GM18909 (cell line): Measurements from ENCODE around the gene ATE1.
A peak's percentile ranks its signal among the peaks of the same experiment; 100 is the strongest.

Experiments used
- ATAC-seq: cut with Tn5 transposase; IDR thresholded peaks from one replicate; pipeline ENCODE4 v1.9.1; 2021; ENCODE audit warnings: mild to moderate bottlenecking; ENCODE audit not compliant: unreplicated experiment, poor library complexity

ATE1 gene

DNA sequence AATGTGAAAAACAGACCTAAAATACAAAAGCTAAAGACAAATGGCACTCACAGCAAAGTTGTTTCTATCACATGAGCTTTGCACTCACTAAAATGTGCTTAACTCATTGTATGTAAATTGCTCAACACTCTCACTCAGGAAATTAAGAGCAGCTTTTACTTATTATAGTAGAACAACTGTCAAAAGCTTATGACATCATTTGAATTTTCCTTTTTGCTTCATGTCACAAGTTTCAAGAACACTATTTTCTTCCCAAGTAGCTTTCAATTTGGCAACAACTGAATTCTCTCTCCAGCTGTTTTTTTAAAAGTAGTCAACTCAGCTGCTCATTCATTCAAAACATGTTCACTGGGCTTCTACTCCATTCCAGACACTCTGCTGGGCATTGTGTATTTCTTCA is 46.9 kb downstream of the ATE1 start:
- ATAC-seq: no peak

- ATAC-seq: no peak
These were observed 48.4 kb downstream of the ATE1 start for GRCh38 chr10:121879476-121879875.

GRCh38 chr10:121873236-121873635 is 54.6 kb downstream of the ATE1 start:
- ATAC-seq: no peak

- no peak for ATAC-seq
These were observed 57.4 kb downstream of the ATE1 start for GRCh38 chr10:121870413-121870812.

GRCh38 chr10:121865554-121865953 is 62.3 kb downstream of the ATE1 start:
- ATAC-seq: no peak

DNA sequence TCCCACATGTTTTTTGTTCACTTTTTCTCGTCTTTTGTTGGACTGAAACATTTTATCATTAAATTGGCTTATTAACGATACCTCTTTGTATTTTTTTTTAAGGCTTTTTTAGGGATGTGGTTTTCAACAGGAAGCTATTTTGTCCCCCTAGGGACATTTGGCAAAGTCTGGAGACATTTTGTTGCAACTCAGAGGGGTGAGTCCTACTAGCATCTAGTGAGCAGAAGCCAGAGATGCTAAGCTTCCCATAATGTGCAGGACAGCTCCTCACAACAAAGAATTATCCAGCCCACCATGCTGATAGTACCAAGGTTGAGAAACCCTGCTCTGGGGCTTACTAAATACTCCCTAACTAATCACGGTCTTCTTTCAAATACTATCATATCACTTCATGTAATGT is 63.2 kb downstream of the ATE1 start:
- ATAC-seq: no peak

GRCh38 chr10:121864168-121864567 is 63.7 kb downstream of the ATE1 start:
- no peak for ATAC-seq

DNA sequence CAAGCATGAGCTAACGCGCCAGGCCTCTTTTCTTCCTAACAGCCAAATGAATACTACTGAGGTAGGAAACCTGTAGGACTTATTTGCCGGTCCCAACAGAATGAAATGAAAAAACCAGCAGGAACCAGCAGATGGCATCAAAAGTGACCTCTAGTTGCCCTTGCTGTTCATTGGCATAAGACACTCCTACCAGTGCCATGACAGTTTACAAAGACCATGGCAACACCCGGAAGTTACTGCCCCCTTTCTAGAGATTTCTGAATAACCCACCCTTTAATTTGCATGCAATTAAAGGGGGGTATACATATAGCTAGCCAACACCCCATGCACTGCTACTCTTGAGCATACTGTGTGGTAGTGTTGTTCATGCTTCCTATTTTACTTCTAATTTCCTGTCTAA is 65.2 kb downstream of the ATE1 start:
- no peak for ATAC-seq

DNA sequence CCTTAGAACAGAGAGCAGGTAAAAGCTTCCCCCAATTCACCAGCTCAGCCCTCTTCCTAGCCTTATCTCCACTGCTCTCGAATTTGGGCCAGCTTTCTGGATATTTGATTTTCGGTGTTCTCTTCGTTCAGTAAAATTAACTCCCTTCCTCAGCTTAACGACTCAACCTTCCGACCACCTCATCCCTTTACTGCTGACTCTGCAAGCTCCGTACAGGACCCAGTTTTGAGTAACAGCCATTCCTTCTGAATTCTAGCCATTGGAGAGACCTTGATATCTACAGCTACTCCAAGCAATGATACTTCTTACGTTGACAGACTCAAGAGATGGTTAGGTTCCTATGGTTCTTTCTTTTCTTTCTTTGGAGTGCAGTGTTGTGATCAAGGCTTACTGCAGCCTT is 65.8 kb downstream of the ATE1 start:
- no peak for ATAC-seq

- ATAC-seq: no peak
These were observed 67.0 kb downstream of the ATE1 start for GRCh38 chr10:121860810-121861209.

GRCh38 chr10:121854809-121855445 is 72.9 kb downstream of the ATE1 start:
- no peak for ATAC-seq

DNA sequence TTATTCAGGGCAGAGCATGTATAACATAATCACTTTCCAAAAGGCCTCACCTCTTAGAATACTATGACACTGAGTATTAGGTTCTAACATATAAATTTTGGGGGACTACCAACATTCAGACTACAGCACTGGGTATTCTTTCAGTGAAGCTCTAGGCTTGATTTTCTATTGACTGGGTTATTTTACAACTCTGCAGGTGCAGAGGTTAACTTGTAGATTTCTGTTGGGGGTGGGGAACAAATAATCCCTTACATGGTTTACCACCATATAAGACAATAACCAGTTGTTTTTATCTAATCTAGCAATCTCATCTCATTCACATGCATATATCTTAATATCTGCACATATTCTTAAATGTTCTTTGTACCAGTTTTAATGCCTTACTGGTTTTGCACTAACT is 73.9 kb downstream of the ATE1 start:
- no peak for ATAC-seq

- ATAC-seq: no peak
These were observed 76.0 kb downstream of the ATE1 start for GRCh38 chr10:121851786-121852185.

DNA sequence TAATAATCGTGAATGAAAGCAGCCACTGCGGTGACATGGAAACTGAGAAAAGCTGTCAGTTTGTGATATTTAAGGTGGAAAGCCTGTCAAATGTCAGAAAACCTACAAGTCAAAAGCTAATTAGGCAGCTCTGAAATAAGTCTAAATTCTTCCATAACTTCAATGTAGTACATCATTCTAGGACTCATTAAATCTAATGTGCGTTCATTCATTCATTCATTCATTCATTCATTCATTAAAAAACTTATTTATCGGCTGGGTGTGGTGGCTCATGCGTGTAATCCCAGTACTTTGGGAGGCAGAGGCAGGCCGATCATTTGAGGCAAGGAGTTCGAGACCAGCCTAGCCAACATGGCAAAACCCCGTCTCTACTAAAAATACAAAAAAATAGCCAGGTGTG is 79.7 kb downstream of the ATE1 start:
- no peak for ATAC-seq

DNA sequence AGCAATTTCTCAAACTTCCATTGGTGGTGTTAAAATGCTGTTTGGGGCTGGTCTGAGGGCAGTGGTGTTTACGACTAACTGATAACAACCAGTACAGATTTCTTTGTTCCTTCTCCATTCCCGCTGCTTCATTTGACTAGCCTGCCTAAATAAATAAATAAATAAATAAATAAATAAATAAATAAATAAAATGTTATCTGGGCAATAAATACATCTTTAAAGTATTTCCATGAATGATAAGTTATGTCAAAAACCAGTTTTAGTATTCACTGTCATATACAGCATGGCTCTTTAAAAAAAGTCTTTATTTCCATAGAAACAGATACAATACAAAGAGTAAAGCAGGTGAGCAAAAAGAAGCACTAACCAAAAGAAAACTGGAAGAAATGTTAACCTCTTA is 81.3 kb downstream of the ATE1 start:
- ATAC-seq: no peak

DNA sequence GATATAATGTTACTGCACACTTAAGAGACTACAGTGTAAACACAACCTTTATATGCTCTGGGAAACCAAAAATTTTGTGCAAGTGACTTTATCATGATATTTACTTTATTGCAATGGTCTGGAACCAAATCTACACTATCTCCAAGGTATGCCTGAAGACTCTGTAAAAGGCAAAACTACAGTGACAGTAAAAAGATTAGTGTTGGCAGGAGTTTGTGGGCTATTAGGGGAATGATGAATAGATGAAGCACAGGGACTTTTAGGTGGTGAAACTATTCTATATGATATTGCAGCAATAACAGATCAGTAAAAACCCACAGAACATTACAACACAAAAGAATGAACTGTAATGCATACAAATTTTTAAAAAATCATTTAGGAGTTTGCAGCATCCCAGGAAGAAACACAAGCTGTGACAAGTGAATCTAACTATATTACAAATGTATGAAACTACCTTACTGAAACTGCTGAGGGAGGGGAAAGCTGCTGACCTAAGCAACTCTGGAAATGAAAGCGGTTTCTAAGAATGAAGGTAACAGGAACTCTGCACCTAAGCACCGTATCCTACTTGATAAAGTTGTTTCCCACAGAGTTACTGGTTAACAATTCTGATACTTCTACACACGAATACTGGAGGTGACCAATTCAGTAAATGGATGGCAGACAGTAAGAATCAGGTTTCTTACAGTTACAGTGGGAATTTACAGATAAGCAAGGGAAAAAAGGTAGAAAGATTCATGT is 82.6 kb downstream of the ATE1 start:
- ATAC-seq: peak; percentile 78

- ATAC-seq: no peak
These were observed 83.3 kb downstream of the ATE1 start for GRCh38 chr10:121844537-121844936.

DNA sequence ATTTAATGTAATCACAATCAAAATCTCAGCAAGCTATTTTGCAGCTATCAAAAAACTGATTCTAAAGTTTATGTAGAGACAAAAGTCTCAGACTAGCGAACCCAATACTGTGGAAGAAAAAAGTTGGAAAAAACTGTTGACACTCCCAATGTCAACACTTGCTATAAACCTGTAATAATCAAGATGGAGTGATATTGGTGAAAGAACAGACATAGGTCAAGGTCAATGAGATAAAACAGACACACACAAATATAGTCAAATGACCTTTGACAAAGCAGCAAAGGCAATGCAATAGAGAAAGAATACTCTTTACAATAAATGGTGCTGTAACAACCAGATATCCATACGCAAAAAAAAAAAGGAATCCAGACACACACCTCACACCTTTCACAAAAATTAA is 84.5 kb downstream of the ATE1 start:
- no peak for ATAC-seq

DNA sequence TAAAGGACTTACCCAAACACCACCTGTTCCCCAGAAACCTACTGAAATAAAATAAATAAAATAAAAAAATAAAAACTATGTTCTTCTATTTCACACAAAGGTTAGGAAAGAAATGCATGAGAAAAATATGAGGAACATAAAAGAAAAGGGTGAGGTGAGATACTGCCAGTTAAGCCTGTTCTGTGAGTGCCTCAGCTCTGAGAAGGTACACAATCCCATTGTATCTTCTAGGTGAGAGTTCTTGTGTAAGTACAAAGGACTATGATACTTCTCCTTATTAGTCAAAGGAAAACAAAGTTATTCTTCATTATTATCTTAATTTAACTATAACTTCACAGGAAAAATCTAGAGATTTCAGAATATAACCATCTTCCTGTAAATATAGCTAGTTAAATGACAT is 86.0 kb downstream of the ATE1 start:
- no peak for ATAC-seq

GRCh38 chr10:121838931-121839330 is 88.9 kb downstream of the ATE1 start:
- no peak for ATAC-seq

DNA sequence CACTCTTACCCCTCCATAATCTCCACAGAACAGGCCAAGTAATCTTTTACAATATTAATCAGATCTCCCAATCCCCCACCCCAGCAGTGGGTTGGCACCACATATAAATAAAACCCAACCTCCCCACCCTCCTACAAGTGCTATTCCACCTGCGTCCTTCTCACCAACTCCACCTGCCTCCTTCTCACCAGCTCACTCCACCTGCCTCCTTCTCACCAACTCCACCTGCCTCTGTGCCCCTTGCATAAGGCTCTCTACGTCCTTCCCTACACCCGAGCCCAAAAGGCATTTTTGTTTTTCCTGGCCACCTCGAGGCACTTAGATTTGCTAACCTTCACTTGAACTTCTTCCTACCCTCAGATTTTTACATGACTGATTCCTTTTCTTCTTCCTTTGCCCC is 89.7 kb downstream of the ATE1 start:
- no peak for ATAC-seq

GRCh38 chr10:121836171-121836570 is 91.7 kb downstream of the ATE1 start:
- no peak for ATAC-seq
